ENCODE measurements around the gene CDK2AP2.

CDK2AP2 gene

GRCh38 chr11:67493548-67494370, 14.2 kb downstream of the CDK2AP2 start:
- TF ChIP-seq CTCF (IDR thresholded peaks at IDR 0.05; ENCODE audit: insufficient read depth, low read depth, low read length, missing control alignments) = no peak

DNA sequence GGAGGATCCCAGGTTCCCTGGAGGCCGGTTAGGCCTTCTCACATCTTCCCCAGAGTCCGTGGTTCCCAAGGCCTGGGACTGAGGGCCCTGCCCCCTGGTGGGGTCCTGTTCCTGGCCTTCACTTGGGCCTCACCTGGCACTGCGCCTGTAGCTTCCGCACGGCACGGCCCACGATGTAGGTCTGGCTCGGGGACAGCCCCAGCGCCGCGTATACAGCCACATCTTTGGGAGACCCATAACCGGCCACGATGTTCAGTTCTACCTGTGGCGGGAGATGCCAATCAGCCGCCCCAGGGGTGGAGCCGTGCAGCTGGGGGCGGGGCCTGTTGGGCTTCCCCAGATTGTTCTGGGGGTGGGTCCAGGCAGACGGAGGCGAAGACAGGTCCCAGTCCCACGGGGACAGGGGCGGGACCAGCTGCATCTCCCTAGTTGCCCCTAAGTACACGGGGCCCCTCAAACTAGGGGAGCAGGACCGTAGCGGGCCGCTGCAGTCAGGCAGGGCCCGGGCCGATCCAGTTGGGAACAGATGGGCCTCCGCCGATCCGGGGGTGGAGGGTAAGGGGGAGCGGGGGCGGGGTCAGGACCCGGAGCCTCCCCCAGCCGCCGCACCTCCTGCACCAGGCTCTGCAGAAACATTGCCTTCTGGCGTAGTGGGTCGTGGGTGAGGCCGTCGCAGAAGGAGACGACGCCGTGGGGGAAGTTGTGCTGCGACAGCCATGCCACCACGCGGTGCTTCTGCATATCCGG, 15.0 kb downstream of the CDK2AP2 start:
- no peak for DNase-seq (ENCODE audit: low read depth)
- H3K4me3 ChIP-seq (ENCODE audit: low read depth, low read length) = no peak overlapping the region
- TF ChIP-seq CTCF (IDR thresholded peaks at IDR 0.05; ENCODE audit: insufficient read depth, low read depth, low read length, missing control alignments) = no peak

More at GRCh38 chr11:67493548-67494370, 14.2 kb downstream of the CDK2AP2 start:
- DNase-seq (ENCODE audit: low read depth) = no peak
- H3K4me3 ChIP-seq (ENCODE audit: low read depth, low read length) = no peak overlapping the region

- no peak overlapping the region for H3K4me3 ChIP-seq (ENCODE audit: low read depth, low read length)
- no peak for TF ChIP-seq CTCF (IDR thresholded peaks at IDR 0.05; ENCODE audit: insufficient read depth, low read depth, low read length, missing control alignments)
- no peak for DNase-seq (ENCODE audit: low read depth)
These were observed 15.8 kb downstream of the CDK2AP2 start for GRCh38 chr11:67492069-67492727.

- no peak for DNase-seq (ENCODE audit: low read depth)
- no peak for TF ChIP-seq CTCF (IDR thresholded peaks at IDR 0.05; ENCODE audit: insufficient read depth, low read depth, low read length, missing control alignments)
- H3K4me3 ChIP-seq (ENCODE audit: low read depth, low read length) = no peak overlapping the region
These were observed 16.5 kb downstream of the CDK2AP2 start for GRCh38 chr11:67491276-67492068.

- no peak overlapping the region for H3K4me3 ChIP-seq (ENCODE audit: low read depth, low read length)
- DNase-seq (ENCODE audit: low read depth) = no peak
- no peak for TF ChIP-seq CTCF (IDR thresholded peaks at IDR 0.05; ENCODE audit: insufficient read depth, low read depth, low read length, missing control alignments)
These were observed 17.3 kb downstream of the CDK2AP2 start for GRCh38 chr11:67490727-67491065.
